G401.6 (cell line): ENCODE data around the gene TOGARAM2.

ENCODE experiments used
- FAIRE-seq: peaks from 2 replicates; lab custom pipeline; 2012; peaks lifted over from hg19 to GRCh38; lab: Jason Lieb, UNC

The TOGARAM2 gene

DNA sequence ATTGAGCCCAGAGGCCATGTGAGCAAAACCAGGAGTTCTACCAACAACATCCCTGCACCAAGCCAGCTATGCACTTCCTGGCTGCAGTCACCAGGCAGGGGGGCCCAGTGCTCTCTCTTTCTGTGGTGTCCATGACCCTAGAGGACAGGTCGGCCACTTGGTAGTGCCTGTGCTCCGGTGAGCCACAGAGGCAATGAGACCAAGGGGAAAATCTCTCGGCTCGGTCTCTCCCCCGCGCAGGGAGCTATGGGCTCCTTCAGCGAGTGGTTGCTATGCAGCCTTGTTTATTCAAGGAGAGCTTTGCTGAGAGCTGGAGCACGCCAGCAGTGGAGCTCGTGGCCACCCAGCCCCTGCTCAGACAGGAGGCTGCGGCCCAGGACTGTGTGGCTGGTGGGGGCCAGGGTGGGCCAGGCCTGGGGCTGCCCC, at the start of gene TOGARAM2:
TSS of gene TOGARAM2 (plus strand) at position 283 of the 426 bp plus-strand sequence. CDS start 13,537 bp downstream, outside the sequence.
- FAIRE-seq: no peak

DNA sequence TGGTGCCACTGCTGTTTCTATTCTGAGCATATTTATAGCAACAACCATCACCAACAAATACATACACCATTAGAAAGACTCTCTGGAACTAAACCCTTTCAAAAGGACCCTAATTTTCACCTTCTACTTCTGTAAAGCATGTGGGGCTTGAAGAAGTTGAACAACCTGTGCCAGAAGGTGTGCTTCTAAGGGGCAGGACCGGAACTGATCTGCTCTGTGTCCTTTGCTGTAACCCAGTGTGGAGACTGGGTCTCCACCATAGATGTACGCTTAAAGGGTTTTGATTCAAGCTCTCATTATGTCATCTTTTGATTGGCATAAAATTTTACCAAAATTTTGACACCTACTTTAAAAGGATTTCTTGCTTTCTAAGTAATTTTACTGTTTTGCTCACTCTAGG, 46.3 kb upstream of the TOGARAM2 start:
- no peak for FAIRE-seq

DNA sequence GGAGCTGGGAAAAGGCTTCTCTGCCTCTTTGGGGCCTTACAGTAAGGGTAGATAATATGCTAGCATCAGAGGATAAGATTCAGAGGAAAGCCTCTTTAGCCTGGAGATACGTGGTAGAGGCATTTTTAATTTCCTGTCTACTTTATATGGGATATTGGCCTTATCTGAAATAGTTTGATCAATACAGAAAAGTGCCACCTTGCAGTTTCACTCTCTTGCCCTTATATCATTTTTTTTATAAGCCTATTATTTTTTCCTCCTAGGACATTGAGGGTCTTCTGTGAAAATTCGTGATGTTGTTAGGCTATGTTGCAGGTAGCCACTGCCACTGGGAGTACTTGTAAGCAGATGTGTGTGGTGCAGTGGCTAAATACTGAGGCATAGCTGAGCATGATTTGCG, 40.1 kb upstream of the TOGARAM2 start:
- FAIRE-seq: no peak

DNA sequence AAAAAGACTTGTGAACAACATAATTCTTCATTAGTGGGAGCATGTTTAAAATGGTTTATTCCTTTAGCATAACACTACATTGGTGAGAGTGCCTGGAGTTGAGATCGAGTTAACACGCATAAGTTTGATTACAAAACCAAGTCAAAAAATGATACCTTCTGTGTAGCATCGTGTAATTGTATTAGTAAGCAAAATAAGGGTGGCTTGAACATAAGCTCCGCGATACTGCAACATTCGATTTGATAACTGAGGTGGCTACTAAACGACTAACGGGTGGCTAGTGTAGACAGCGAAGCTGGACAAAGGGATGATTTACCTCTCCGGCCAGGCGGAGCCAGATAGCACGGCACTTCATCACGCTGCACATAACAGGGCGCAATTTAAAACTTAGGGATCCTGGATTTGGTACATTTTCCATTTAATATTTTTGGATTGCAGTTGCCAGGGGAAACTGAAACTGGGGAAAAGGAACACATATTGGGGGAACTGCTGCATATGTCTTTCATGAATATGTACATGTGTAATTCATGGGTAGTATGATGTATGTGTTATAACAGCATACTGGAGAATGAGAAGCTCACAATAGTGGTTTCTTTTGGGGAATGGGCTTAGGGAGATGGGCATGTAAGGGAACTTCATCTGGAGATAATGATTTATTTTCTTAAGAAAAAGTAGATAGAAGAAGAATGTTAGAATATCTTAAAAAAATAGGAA, 36.4 kb upstream of the TOGARAM2 start:
- FAIRE-seq: no peak

- FAIRE-seq: no peak
Observed at GRCh38 chr2:28948160-28948559, 32.9 kb upstream of the TOGARAM2 start.

DNA sequence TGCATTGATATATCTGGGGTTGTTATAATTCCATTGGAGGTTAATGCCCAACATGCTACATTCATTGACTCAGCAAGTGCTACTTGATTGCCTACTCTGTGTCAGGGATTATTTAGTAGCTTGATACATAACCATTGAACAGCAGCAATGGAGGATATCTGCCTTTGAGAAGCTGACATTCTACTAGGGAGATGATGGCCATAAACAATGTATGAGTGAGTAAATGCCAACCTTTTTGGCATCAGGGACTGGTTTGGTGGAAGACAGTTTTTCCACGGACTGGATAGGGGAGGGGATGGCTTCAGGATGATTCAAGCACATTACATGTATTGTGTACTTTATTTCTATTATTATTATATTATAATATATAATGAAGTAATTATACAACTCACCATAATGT, 31.9 kb upstream of the TOGARAM2 start:
- FAIRE-seq: no peak

DNA sequence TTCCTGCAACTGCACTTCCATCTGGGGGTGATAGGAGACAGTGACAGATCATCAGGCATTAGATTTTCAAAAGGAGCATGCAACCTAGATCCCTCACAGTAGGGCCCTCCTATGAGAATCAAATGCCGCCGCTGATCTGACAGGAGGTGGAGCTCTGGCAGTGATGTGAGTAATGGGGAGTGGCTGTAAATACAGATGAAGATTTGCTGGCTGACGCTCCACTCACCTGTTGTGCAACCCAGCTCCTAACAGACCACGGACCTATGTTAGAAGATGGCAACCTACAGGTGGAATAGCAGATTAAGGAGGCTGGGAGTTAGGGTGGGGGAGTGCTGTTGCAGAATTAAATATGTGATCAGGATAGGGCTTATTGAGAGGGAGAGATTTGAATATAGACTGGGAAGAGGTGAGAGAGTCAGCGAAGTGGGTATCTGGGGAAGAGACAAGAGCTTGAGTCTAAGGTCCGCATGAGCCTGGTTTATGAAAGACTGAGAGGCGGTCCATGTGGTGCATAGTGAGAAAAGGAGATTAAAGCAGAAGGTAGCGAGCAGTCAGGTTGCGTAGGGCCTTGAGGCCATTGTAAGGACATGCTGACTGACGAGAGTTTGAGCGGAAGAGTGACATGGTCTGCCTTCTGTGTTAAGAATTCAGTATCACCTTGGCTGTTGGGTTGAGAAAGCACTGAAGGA, 31.3 kb upstream of the TOGARAM2 start:
- no peak for FAIRE-seq

DNA sequence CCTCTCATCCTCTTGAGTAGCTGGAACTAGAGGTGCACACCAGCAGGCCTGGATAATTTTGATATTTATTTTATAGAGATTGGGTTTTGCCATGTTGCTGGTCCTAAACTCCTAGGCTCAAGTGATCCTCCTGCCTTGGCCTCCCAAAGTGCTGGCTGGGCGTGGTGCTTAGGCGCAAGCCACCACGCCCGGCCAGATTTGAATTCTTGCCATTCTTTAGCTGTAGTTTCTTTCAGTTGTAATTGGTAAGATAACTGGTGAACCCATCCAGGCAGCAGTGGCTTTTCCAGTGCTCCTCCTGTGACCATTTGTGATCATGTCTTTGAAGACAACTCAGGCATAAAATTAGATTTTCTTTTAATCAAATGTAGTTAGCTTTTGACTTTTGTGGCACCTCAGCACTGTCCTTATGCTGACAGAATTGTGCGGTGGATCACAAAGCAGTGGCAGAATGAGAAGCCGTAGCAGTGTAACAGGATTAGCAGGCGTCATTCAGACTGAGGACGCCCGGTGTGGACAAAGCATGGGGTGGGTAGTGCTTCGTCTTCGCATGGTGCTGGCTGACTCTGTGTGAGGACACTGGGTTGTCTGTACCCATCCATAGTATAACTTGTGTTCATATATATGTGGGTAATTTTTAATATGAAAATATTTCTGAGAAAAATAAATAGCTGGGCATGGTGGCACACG, 30.0 kb upstream of the TOGARAM2 start:
- no peak for FAIRE-seq

DNA sequence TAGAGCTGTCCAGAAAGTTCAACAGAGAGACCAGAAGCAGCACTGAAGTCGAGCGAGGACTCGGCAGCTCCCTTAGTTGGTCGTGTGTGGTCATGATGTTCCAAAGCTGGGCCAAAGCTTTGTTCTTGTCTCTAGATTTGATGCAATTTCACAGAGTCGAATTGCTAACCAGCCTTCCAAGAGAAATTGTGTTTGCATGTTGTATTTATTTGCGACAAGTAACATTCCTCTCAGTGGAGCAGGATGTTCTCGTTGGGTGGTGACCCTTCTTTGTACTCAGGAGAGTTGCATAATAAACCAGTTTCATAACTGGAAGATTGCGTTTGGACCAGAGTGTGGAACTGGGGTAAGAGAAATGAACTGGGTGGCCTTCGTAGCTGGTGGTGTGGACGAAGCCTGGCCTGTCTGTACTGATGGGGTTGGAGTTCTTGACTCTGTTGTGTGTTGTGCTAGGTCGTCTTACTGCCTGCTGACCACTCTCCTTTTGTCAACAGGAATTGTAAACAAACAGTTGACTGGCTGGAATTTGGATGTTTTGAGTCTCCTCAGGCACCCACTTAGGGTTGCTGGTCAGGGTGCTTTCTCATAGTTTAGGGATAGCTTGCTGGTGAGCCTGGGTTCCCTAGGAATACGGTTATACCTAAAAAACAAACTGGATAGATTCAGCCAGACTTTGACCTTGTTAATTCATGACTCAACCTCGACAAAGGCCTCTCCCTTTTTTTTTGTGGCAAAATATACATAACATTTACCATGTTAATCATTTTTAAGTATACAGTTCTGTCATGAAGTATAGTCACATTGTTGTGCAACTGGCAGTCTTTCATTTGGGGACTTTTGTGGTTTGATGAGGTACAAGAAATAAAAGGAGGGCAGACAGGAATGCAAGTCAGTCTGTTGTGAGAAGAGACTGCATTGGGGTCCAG, 28.9 kb upstream of the TOGARAM2 start:
- FAIRE-seq: no peak

GRCh38 chr2:28952836-28953211, 28.3 kb upstream of the TOGARAM2 start:
- FAIRE-seq: no peak

- FAIRE-seq: no peak
Observed at GRCh38 chr2:28955467-28955866, 25.6 kb upstream of the TOGARAM2 start.

DNA sequence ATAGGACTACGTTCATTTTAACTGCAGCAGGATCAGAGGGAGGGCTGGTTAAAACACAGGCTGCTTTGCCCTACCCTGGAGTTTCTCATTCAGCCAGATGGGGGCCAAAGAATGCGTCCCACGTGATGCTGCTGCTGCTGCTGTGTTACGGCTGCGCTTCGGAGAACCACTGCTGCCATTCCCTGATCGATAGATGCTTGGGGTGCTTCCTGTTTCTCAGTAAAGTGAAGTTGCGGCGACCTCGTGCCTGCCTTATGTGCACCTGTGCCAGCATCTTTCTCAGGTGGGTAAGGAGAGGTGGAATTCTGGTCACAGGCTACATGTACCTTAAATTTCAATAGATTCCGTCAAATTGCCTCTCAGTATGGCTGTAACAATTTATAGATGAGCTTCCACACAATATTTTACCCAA, 24.7 kb upstream of the TOGARAM2 start:
- FAIRE-seq: no peak

- FAIRE-seq: peak; percentile 90
Observed at GRCh38 chr2:28956890-28957289, 24.2 kb upstream of the TOGARAM2 start.

DNA sequence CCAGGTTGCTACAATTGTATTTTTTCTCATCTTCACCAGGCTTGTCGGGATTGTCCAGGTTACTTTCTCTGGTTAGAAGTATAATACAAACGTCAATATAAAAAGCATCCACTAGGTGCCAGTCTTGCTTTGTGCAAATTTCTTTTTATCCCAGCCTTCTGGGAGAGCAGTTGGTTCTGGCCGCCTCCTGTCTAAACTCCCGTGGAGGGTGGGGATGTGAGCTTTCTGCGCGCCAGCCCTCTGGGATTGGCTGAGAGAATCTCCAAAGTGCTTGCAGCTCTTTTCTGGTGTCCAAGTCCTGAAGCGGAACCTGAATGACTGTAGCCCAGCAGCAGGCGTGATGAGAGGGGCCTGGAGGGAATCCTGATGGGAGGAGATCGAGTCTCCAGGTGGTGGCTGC, 22.4 kb upstream of the TOGARAM2 start:
- peak; percentile 94 for FAIRE-seq

GRCh38 chr2:28960401-28960800, 20.7 kb upstream of the TOGARAM2 start:
- FAIRE-seq: no peak

DNA sequence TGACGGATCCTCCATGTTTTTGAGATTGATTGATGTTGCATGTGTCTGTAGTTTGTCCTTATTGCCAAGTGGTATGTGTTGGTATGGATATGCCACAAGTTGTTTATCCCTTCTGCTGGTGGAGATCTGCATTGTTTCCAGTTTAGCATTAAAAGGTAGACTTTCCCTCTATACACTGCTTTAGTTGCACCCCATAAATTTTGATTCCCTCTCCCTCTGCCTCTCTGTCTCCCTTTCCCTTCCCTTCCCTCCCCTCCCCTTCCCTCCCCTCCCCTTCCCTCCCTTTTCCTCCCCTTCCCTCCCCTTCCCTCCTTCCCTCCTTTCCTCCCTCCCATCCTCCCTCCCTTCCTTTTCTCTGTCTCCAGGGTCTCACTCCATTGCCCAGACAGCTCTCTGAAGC, 18.6 kb upstream of the TOGARAM2 start:
- FAIRE-seq: no peak

- no peak for FAIRE-seq
Observed at GRCh38 chr2:28970464-28971160, 10.5 kb upstream of the TOGARAM2 start.

- no peak for FAIRE-seq
Observed at GRCh38 chr2:28972778-28973335, 8.2 kb upstream of the TOGARAM2 start.

DNA sequence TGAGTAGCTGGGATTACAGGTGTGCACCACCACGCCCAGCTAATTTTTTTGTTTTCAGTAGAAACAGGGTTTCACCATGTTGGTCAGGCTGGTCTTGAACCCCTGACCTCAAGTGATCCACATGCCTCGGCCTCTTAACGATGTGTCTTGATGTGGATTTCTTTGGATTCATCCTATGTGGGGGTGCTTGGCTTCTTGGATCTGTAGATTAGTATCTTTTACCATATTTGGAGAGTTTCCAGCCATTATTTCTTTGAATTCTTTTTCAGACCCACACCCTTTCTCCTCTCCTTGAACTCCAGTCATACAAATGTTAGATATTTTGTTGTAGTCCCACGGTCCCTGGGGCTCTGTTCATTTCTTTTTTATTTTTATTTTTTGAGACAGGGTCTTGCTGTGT, 6.8 kb upstream of the TOGARAM2 start:
- no peak for FAIRE-seq

GRCh38 chr2:28975671-28976070, 5.4 kb upstream of the TOGARAM2 start:
- FAIRE-seq: no peak

GRCh38 chr2:28976584-28976983, 4.5 kb upstream of the TOGARAM2 start:
- FAIRE-seq: no peak
